HG03039 (cell line): ENCODE measurements around the gene VWA5B1.

Experiments used
- ATAC-seq: cut with Tn5 transposase; IDR thresholded peaks from one replicate; pipeline ENCODE4 v1.9.1; 2021; ENCODE audit warnings: mild to moderate bottlenecking, moderate library complexity; ENCODE audit not compliant: unreplicated experiment

Gene VWA5B1

DNA sequence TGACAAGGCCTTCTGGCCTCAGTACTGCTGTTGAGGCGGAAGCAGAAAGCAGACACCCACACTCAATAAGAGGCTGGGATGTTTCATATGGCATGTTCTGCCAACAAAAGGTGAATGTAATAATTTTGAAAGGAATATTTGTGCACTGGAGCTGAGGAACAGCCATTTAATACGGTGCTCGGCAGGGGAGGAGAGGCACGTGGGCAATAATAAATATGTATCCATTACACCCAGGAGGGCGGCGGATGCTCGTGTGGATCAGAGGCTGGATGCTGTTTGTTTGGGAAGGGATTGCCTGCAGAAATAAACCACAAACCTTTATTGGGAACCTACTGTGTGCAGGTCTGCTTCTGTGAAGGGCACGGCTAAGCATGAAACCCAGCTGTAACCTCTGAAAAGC lies 92.0 kb downstream of the VWA5B1 start:
- ATAC-seq, result no peak

DNA sequence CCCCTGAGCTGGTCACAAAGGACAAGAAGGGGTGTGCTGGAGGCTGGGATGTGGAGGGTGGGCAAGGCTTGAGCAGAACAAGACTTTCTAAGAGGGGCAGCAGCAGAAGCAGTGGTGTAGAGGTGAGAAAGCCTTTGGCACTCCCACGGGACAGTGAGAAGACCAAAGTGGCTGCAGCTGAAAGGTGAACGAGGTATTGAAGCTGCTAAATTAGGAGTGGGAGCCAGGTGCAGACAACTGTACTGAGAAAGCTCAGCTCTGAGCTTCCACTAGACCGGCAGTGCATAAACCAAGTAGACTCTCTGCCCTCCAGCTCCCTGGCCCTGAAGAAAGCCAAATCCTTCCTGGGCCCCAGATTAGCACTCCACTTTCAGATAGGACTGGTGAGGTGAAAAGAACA lies 93.0 kb downstream of the VWA5B1 start:
- no peak for ATAC-seq

DNA sequence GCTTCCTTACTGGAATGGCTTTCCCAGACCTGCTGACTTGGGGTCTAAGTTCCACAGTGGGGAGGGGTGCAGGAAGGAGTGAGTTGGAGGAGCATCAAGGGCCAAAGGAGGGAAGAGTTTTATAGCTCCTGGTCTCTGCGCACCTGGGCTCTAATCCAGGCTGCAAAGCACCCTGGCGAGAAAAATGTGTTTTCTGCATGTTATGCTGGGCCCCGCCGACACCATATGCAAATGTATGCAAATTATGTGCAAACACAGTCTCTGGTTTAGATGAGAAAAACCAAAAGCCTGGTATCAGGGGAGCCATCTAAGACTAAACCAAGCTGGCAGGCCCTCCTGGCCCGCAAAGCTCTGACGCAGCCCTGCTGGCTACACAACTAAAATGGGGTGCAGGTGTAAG lies 95.0 kb downstream of the VWA5B1 start:
- ATAC-seq, result no peak

DNA sequence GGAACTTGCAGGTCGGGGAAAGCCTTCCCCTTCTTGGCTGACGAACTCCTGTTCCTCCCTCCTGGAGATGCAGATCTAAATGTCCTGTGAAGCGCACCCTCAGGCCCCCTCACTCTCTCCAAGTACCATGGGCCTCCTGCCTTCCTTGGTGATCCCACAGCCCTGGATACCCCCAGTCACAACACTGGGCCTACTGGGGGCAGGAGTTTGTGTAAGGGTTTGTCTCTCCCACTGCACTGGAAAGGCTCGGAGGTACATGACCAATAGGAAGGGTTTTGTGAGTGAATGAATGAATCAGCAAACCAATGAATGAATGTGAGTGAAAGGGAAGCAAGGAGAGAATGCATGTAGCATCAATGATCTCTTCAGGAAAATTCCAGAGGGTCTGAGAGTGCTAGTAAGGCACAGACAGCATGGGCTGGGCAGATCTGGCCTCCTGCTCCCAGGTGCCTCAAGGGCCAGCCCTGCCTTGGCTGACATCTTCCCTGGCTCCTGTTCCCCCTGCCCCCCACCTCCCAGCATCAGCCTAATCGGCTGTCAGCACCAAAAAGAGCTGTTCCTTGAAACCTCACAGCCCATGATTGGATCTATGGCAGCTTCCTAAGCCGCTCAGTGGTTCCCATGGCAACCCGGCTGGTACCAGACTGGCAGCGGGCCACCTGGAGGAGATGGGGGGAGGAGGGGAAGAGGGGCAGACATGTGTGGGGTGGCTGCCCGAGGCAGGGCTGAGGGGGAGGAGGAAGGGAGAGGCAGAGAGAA lies 95.8 kb downstream of the VWA5B1 start:
- no peak for ATAC-seq

GRCh38 chr1:20389571-20389970 lies 98.9 kb downstream of the VWA5B1 start:
- ATAC-seq, result no peak

GRCh38 chr1:20390589-20391331 lies 100.1 kb downstream of the VWA5B1 start:
- ATAC-seq, result no peak

DNA sequence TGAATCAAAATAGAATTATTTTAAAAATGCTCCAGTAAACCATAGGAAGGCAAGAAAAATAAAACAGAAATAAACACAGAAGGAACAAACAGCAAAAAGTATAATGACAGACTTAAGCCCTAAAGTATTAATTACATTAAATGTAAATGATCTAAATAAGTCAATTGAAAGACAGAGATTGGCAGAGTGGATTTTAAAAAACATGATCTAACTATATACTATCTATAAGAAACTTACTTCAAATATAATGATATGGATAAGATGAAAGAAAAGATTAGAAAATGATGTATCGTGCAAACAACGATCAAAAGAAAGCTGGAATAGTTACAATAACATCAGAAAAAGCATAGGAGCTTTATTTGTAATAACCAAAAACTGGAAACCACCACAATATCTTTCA lies 104.6 kb downstream of the VWA5B1 start:
- ATAC-seq, result no peak

DNA sequence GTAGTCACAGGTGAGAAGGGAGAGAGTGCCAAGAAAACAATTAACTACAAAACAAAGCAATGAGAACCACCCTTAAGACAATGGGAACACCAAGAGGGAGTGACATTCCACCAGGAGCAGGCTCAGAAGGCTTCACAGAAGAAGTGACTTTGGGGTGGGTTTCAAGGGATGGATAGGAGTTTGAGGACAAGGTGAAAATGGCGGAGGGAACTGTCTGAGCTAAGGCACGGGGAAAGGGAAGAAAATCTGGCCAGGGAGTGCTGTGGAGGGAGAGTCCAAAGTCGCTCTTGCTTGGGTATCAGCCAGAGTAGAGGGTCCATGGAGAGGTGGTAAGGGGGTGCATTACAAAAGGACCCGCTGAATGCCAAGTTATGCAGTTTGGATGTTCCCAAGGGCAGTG lies 108.1 kb downstream of the VWA5B1 start:
- ATAC-seq, result no peak

DNA sequence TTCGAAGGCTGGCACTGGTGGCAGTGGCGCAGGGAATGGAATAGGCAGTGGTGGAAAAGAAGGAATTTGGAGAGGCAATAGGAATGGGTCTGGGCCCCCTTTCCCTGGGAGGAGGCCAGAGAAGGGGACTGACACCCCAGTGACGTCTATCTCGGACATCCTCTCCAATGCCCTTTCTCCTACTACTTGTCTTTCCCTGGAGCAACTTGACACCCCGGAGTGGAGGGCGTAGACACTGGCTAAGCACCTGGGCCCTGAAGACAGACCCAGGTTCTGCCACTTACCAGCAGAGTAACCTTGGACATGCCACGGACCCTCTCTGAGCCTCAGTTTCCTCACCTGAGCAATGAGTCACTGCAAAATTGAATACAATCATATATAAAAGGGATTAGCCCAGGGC lies 108.5 kb downstream of the VWA5B1 start:
- no peak for ATAC-seq

- ATAC-seq, result no peak
Observed at GRCh38 chr1:20399606-20400180, 109.0 kb downstream of the VWA5B1 start.

GRCh38 chr1:20400341-20401177 lies 109.9 kb downstream of the VWA5B1 start:
- ATAC-seq, result no peak

DNA sequence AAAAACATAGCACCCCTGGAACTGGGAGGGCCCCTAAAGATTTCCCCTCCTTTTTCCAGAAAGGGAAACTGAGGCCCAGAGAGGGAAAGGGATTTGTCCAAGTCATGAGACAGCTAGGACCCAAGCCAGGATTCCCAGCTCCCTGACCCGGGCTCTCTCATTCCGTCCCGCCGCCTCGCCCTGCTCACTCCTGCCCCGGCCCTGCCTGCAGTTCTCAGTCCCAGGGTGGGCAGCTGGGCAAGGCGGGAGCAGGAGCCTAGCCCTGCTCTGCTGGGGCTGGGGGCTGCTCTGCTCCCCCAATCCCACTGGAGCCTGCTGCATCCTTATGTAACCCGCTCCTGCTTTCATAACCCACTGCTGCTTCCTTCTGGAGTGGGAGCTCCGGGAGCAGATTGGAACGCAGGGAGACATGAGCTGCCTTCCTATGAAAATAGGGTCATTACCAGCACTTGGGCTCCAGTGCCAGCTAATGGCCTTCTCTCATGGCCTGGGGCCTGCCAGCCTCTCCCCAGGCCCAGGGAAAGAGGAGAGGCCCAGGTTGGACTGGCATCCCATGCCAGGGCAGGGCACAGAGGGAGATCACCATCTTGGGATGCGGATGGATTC lies 110.8 kb downstream of the VWA5B1 start:
- ATAC-seq, result no peak

DNA sequence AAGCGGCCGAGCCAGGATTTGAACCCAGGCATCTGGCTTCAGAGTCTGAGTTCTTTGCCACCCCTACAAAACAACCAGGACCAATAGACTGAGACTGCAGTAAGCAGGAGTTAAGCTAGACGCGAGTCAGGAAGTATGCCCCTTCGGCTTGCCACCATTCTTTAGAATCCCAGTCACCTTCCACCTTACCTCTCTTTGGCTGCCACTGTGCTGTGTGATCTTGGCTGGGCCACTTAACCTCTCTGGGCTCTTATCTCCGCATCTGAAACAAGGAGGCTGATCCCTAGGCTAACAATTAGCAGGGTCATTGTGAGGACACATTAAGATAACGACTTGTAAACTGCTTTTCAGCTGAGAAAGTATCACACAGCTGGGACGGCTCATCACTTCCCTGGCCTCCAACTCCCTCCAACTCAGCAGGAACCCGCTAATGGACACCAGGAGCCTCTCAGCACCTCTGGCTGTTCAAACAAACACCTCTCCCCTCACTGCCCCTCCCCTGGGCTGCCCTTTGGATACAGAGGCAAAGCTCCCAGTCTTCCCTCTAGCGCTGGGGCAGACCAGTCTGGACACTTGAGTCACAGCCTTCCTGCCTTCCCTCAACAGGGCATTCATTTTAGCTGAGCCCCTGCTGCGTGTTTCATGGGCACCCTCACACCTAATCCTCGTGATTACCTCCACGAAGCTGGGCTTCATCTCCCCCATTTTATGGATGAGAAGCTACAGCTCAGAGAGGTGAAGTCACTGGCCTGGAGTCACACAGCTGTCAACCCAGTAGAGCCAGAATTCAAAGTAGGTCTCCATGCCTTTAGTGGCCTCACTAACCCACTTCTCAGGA lies 112.1 kb downstream of the VWA5B1 start:
- ATAC-seq, result no peak

DNA sequence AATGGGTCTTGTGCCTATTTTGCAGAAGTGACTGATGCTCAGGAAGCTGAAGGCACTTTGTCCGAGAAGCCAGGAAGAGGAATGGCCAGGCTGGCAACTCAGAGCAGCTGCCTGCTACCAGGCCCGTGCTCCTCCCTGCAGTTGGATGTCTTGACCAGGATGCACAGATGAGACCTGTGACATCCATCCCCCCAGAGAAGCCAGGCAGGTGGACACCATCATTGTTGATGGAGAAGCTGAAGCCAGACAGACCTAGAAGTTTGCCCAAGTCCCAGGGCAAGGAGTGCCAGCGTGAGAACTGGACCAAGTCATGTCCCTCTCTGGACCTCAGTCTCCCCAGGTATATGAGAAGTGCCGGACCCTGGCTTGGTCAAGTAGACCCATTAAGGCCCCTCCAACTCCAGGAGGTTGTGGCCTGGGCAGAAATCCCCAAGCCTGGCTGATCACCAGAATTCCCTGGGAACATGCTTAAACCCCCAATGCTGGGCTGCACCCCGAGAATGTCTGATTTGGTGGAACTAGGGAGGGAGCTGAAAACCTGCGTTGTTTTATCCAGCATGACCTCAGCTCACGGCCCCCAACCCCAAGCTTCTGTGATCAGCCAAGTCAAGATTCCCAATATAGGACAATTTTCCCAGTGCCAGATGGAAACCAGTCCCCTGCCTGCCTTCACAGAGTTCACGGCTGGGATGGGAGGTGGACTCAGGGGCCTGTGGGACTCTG lies 112.9 kb downstream of the VWA5B1 start:
- no peak for ATAC-seq

DNA sequence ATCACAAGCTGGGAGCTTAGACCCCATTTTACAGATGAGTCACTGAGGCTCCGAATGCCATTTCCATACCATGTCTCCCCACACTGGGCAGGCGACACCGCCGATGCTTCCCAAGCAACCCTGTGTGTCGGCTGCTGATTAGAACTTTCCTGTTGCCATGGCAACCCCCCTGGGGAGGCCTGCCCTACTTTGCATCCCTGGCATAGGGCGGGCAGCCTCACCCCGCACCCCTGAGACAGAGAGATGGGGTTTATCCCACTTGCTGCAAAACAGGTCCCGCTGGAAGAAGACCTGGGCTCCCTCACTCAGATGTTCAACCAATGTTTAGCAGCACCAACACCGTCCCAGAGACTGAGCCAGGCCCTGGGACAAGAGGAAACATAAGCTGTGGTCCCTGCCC lies 113.8 kb downstream of the VWA5B1 start:
- ATAC-seq, result no peak
